GM10847 (cell line): ENCODE results near the gene HOXA11.

ENCODE experiments used
- POLR2A ChIP-seq: IDR thresholded peaks from 2 replicates; pipeline ENCODE4 v1.6.1; 2011; ENCODE audit not compliant: insufficient read length; ENCODE audit errors: extremely low read depth

HOXA11 gene

GRCh38 chr7:27180431-27181420, 4.3 kb downstream of the HOXA11 start:
- no peak for TF ChIP-seq POLR2A

- no peak for TF ChIP-seq POLR2A
Measured at GRCh38 chr7:27179503-27180430, 5.3 kb downstream of the HOXA11 start.

GRCh38 chr7:27179030-27179429, 6.0 kb downstream of the HOXA11 start:
- no peak for TF ChIP-seq POLR2A

GRCh38 chr7:27178366-27178765, 6.7 kb downstream of the HOXA11 start:
- TF ChIP-seq POLR2A: no peak

GRCh38 chr7:27177795-27178320, 7.2 kb downstream of the HOXA11 start:
- TF ChIP-seq POLR2A: no peak

- TF ChIP-seq POLR2A: no peak
Measured at GRCh38 chr7:27176962-27177794, 7.9 kb downstream of the HOXA11 start.

- no peak for TF ChIP-seq POLR2A
Measured at GRCh38 chr7:27176524-27176845, 8.5 kb downstream of the HOXA11 start.

- no peak for TF ChIP-seq POLR2A
Measured at GRCh38 chr7:27175626-27176523, 9.2 kb downstream of the HOXA11 start.

- TF ChIP-seq POLR2A: no peak
Measured at GRCh38 chr7:27174874-27175625, 10.0 kb downstream of the HOXA11 start.

GRCh38 chr7:27173956-27174873, 10.8 kb downstream of the HOXA11 start, which contains the start of gene HOXA10:
Gene HOXA10, minus strand, starts transcription at chr7:27174320. Its CDS starts 14 bp downstream, at chr7:27174306.
- TF ChIP-seq POLR2A: no peak

- TF ChIP-seq POLR2A: no peak
Measured at GRCh38 chr7:27173511-27173955, 11.5 kb downstream of the HOXA11 start.
